ENCODE measurements around the gene PTGR3.

- TF ChIP-seq CTCF (IDR thresholded peaks at IDR 0.05) (no peak), EP300 (IDR thresholded peaks at IDR 0.05) (no peak), POLR2A (IDR thresholded peaks at IDR 0.05) (no peak), POLR2AphosphoS5 (IDR thresholded peaks at IDR 0.05) (no peak)
Observed at GRCh38 chr18:75251466-75251865, 42.5 kb upstream of the PTGR3 start.

Data from gastroesophageal sphincter (tissue), 3 donors.